GM12891 (cell line): Measurements from ENCODE around the gene EIF2B4.
"Not testable (repeated sequence)": the region's sequence is repeated elsewhere in the genome, so short reads cannot be mapped to it uniquely, and the experiment has no call there.

ENCODE experiments used
- DNase-seq: peaks from one replicate; pipeline ENCODE4 v3.0.0; 2011; ENCODE audit warnings: low spot score; ENCODE audit not compliant: insufficient read length
- FAIRE-seq: peaks from 2 replicates; lab custom pipeline; 2011; peaks lifted over from hg19 to GRCh38; lab: Jason Lieb, UNC
- PAX5 ChIP-seq: IDR thresholded peaks from 2 replicates; pipeline ENCODE4 v1.6.1; 2011; ENCODE audit warnings: low read length, moderate library complexity, mild to moderate bottlenecking; ENCODE audit not compliant: insufficient read depth, severe bottlenecking
- POLR2A ChIP-seq: IDR thresholded peaks from 2 replicates; pipeline ENCODE4 v1.6.1; 2011; ENCODE audit warnings: low read depth, low read length, control low read depth
- POLR2AphosphoS5 ChIP-seq: IDR thresholded peaks from 2 replicates; pipeline ENCODE4 v1.6.1; 2011; ENCODE audit warnings: low read depth, low read length, control low read depth
- POU2F2 ChIP-seq: IDR thresholded peaks from 2 replicates; pipeline ENCODE4 v1.6.1; 2011; ENCODE audit warnings: low read depth, mild to moderate bottlenecking, control low read depth, low read length, moderate library complexity
- SPI1 ChIP-seq: IDR thresholded peaks from 2 replicates; pipeline ENCODE4 v1.6.1; 2011; ENCODE audit warnings: low read depth, low read length, control low read depth
- TAF1 ChIP-seq: IDR thresholded peaks from 2 replicates; pipeline ENCODE4 v1.6.1; 2011; ENCODE audit warnings: low read depth, low read length, control low read depth

EIF2B4 gene

GRCh38 chr2:27362678-27363420 lies 7.3 kb downstream of the EIF2B4 start:
- TF ChIP-seq POLR2AphosphoS5 (no peak), SPI1 (no peak), POLR2A (no peak), PAX5 (no peak), POU2F2 (no peak), TAF1 (no peak)
- DNase-seq (no peak), FAIRE-seq (no peak)

GRCh38 chr2:27356382-27357181 lies 13.6 kb downstream of the EIF2B4 start, which contains the start of gene GTF3C2:
Gene GTF3C2 (minus strand): TSS chr2:27356764. CDS start chr2:27343554, 13,210 bp downstream.
- DNase-seq, result peak; percentile 70
- no peak for TF ChIP-seq SPI1
- TF ChIP-seq POLR2A, result peak; percentile 91
- peak; percentile 71 for TF ChIP-seq POU2F2
- peak; percentile 87; the same call in 1 of the 2 replicates for TF ChIP-seq POLR2AphosphoS5
- TF ChIP-seq TAF1, result peak; percentile 56
- no peak for TF ChIP-seq PAX5
- FAIRE-seq, result peak; percentile 85

GRCh38 chr2:27356056-27356381 lies 14.1 kb downstream of the EIF2B4 start:
- TF ChIP-seq PAX5 (no peak), POU2F2 (no peak), POLR2AphosphoS5 (no peak; the same call in 1 of the 2 replicates), TAF1 (no peak), SPI1 (no peak), POLR2A (no peak)
- no peak for DNase-seq
- FAIRE-seq, result no peak

- TF ChIP-seq PAX5 (no peak), POLR2A (no peak), POLR2AphosphoS5 (no peak), SPI1 (no peak), TAF1 (no peak), POU2F2 (no peak)
- FAIRE-seq (no peak), DNase-seq (no peak)
Observed at GRCh38 chr2:27354597-27354927, 15.6 kb downstream of the EIF2B4 start.

GRCh38 chr2:27353762-27354596 lies 16.2 kb downstream of the EIF2B4 start:
- no peak for DNase-seq
- no peak for FAIRE-seq
- TF ChIP-seq TAF1 (no peak), PAX5 (no peak), POU2F2 (no peak), POLR2A (no peak), SPI1 (no peak), POLR2AphosphoS5 (no peak)

- not testable (repeated sequence) for DNase-seq, FAIRE-seq
Observed at GRCh38 chr2:27353386-27353761, 16.8 kb downstream of the EIF2B4 start.

- no peak for DNase-seq
- no peak for TF ChIP-seq TAF1
- TF ChIP-seq POLR2AphosphoS5, result no peak
- TF ChIP-seq POU2F2, result no peak
- no peak for TF ChIP-seq SPI1
- TF ChIP-seq PAX5, result no peak
- no peak for TF ChIP-seq POLR2A
- FAIRE-seq, result no peak
Observed at GRCh38 chr2:27351802-27352598, 18.1 kb downstream of the EIF2B4 start.

- FAIRE-seq, result no peak
- TF ChIP-seq PAX5 (no peak), TAF1 (no peak)
Observed at GRCh38 chr2:27350106-27350693, 19.9 kb downstream of the EIF2B4 start.

GRCh38 chr2:27347641-27348040 lies 22.5 kb downstream of the EIF2B4 start:
- FAIRE-seq (no peak), DNase-seq (no peak)
- no peak for TF ChIP-seq PAX5
- no peak for TF ChIP-seq SPI1
- TF ChIP-seq POU2F2, result no peak
- no peak for TF ChIP-seq POLR2AphosphoS5
- no peak for TF ChIP-seq TAF1
- TF ChIP-seq POLR2A, result no peak

More at GRCh38 chr2:27350106-27350693, 19.9 kb downstream of the EIF2B4 start:
- DNase-seq, result no peak
